A172 (cell line): ENCODE measurements around the gene GABRQ. TPM values are rescaled to one million over a fixed set of nuclear protein-coding genes. Genes with fewer than 3 reads are reported as not detected.
"Not testable (repeated sequence)": the region's sequence is repeated elsewhere in the genome, so short reads cannot be mapped to it uniquely, and the experiment has no call there.

ENCODE experiments used
- DNase-seq: peaks from one replicate; pipeline ENCODE4 v3.0.0-alpha.2; 2015; ENCODE audit warnings: low spot score
- total RNA-seq: library from RNA; depleted of rRNA; stranded (reverse); fragments of >200 nt; shearing (Covaris generic); gene quantifications from 2 replicates; pipeline ENCODE4 v1.2.3, GENCODE V29; 2014; rRNA removed

GABRQ gene
- total RNA-seq, 1 experiment from 2014 or later = not detected

DNA sequence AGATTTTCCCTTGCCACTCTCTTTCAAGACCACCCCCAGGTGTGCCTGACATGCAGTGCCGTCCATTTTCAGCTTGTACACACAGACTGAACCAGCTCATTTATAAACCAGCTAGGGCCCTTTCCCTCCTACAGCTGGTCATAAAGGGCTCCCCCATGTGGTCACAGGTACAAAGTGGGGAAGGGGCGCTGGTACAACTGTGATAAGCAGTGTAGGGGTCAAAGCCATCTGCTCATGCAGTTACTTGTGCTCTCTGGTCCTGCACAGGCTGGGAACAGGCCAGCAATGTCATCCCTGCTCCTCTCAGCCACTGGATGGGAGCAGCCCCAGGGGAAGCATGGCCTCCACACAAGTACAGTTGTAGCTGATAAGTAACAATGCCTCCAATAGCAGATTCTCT lies 20.6 kb downstream of the GABRQ start:
- DNase-seq = no peak

- DNase-seq = no peak
Measured at GRCh38 chrX:152663086-152663485, 25.4 kb downstream of the GABRQ start.

- no peak for DNase-seq
Measured at GRCh38 chrX:152674135-152674534, 36.4 kb downstream of the GABRQ start.

DNA sequence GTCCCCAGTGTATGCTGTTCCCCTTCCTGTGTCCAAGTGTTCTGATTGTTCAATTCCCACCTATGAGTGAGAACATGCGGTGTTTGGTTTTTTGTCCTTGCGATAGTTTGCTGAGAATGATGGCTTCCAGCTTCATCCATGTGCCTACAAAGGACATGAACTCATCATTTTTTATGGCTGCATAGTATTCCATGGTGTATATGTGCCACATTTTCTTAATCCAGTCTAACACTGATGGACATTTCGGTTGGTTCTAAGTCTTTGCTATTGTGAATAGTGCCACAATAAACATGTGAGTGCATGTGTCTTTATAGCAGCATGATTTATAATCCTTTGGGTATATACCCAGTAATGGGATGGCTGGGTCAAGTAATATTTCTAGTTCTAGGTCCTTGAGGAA lies 37.0 kb downstream of the GABRQ start:
- not testable (repeated sequence) for DNase-seq

DNA sequence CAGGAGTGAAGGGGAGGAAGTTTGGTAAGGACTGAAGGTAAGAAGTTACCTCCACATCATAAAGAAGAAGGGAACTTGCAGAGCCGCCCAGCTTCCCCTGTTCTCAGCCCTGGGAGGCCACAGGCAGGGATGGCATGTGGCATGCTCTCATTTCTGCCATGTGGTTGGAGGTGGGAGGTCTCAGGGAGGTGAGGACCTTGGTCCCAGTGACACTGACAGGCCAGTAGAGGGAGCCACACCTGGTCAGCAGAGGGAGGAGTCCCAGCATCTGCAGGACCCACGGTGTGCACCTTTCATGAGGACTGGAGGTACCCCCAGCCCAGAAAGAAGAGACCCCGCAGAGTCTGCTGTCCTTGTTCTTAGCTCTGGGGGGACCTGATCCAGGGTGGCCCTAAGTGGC lies 43.3 kb downstream of the GABRQ start:
- not testable (repeated sequence) for DNase-seq

DNA sequence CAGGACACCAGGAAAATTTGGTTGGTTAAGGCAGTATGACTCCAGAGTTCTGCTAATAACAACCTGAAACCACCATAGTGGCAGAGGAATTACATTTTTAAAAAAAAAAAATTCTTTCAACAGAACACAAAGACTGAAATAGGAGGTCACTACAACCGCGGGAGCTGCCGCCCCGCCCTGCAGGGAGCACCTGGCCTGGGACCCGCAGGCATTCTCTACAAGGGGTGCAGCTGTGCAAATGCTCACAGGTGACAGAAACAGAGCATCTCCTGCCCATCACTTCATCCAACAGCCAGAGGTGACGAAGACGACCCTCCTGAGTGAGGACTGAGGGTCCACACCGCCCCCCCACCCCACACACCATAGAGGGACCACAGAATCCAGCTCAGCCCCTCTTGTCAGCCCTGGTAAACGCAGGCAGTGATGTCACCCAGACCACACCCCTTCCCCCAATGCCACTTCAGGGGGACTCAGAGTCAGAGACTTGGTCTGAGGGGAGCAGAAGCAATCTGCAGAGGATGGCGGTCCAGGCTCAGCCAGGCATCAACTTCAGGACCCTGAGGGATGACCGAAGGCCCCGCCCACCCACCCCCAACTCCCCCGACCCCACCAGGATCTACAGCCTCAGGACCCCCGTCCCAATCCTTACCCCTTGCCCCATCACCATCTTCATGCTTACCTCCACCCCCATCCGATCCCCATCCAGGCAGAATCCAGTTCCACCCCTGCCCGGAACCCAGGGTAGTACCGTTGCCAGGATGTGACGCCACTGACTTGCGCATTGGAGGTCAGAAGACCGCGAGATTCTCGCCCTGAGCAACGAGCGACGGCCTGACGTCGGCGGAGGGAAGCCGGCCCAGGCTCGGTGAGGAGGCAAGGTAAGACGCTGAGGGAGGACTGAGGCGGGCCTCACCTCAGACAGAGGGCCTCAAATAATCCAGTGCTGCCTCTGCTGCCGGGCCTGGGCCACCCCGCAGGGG lies 60.5 kb downstream of the GABRQ start, which contains the start of gene MAGEA3:
MAGEA3 (plus strand) TSS at position 843 of the 980 bp plus-strand sequence. CDS start 2,039 bp downstream, outside the sequence.
- DNase-seq = not testable (repeated sequence)

- DNase-seq = not testable (repeated sequence)
Measured at GRCh38 chrX:152700390-152700789, 62.7 kb downstream of the GABRQ start.

DNA sequence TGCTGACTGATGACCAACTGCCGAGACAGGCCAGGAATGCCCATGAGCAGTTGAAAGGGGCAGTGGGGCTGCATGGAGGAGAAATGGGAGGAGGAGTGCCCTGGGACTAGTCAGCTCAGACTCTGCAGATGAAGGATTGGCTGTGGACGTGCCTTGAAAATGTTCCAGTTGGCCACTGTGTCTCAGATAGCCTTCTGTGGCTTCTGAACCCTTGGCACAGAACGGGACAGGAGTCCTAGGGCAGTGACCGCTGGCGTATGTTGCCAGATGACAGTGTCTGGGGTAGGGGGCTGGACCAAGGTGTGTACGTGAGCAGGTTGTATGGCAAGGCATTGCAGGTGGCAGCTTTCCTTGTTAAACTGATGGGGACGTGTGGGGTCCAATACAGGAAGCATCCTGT lies 68.8 kb downstream of the GABRQ start:
- not testable (repeated sequence) for DNase-seq

Other genes starting within 250 kb of the GABRQ start
- gene GABRA3, start 186.6 kb upstream of the GABRQ start, total RNA-seq = 2.3 and 2.4 TPM in 2 replicates
- 25.8 and 30.4 TPM in 2 replicates for gene MAGEA3, start 60.9 kb downstream of the GABRQ start, total RNA-seq
- not detected in 2 replicates for gene CSAG2, start 71.4 kb downstream of the GABRQ start, total RNA-seq
- 0.77 TPM in 1 of 2 replicates, not detected in the other for gene MAGEA2B, start 76.7 kb downstream of the GABRQ start, total RNA-seq
- 0.65 TPM in 1 of 2 replicates, not detected in the other for gene CSAG1, start 95.8 kb downstream of the GABRQ start, total RNA-seq
- gene MAGEA12, start 95.9 kb downstream of the GABRQ start, total RNA-seq = 0.96 and 1.8 TPM in 2 replicates
- 0.12 TPM in 1 of 2 replicates, not detected in the other for gene MAGEA2, start 115.9 kb downstream of the GABRQ start, total RNA-seq
- not detected in 2 replicates for gene CSAG3, start 121.3 kb downstream of the GABRQ start, total RNA-seq
- gene MAGEA6, start 131.8 kb downstream of the GABRQ start, total RNA-seq = 78.2 and 78.3 TPM in 2 replicates
- 128 and 135 TPM in 2 replicates for gene CETN2, start 192.9 kb downstream of the GABRQ start, total RNA-seq
- gene NSDHL, start 193.2 kb downstream of the GABRQ start, total RNA-seq = 28.9 and 29.6 TPM in 2 replicates